Renal cortex interstitium (tissue), 11 donors: ENCODE measurements around the gene ITGB4. TPM values are rescaled to one million over a fixed set of nuclear protein-coding genes. Genes with fewer than 3 reads are reported as not detected.
"Not testable (repeated sequence)": the region's sequence is repeated elsewhere in the genome, so short reads cannot be mapped to it uniquely, and the experiment has no call there.

Source experiments
- DNase-seq, 11 donors: peaks; one replicate each; pipeline ENCODE4 v3.0.0-alpha.2; 2013; ENCODE audit warnings: low read depth in 9 of 11, low spot score in 4 of 11; ENCODE audit errors: extremely low read depth in 1 of 11
- polyA plus RNA-seq, 3 donors: library from polyadenylated mRNA; unstranded; fragments of 120-200 nt; gene quantifications; one replicate each; pipeline ENCODE4 v1.2.1, GENCODE V29; 2013; ENCODE audit not compliant: insufficient read length in 3 of 3

Gene ITGB4
- polyA plus RNA-seq, 3 donors = 9.9 to 14.7 (median 11.1) TPM

GRCh38 chr17:75777296-75777922, 56.1 kb downstream of the ITGB4 start:
- DNase-seq = no peak

- DNase-seq = not testable (repeated sequence)
Observed at GRCh38 chr17:75778066-75778860, 57.0 kb downstream of the ITGB4 start.

- no peak for DNase-seq
Observed at GRCh38 chr17:75778861-75779249, 57.6 kb downstream of the ITGB4 start.

GRCh38 chr17:75779250-75779986, 58.2 kb downstream of the ITGB4 start:
- DNase-seq = peak; percentile 97 to 100 (median 99)

GRCh38 chr17:75779987-75780889, 59.0 kb downstream of the ITGB4 start:
- DNase-seq = no peak

GRCh38 chr17:75783069-75783783, 62.0 kb downstream of the ITGB4 start:
- DNase-seq = peak in 1 of 11 donors; percentile 77

- no peak for DNase-seq
Observed at GRCh38 chr17:75783803-75784472, 62.7 kb downstream of the ITGB4 start.

GRCh38 chr17:75784473-75785015, 63.3 kb downstream of the ITGB4 start, which contains the start of gene UNK:
Gene UNK (plus strand): TSS chr17:75784806. CDS start chr17:75784881, 75 bp downstream.
- peak; percentile 96 to 99 (median 99) for DNase-seq

GRCh38 chr17:75785016-75785890, 64.0 kb downstream of the ITGB4 start:
- DNase-seq = peak in 9 of 11 donors; percentile 83 to 91 (median 89)

GRCh38 chr17:75791254-75791653, 70.0 kb downstream of the ITGB4 start:
- DNase-seq = no peak

GRCh38 chr17:75793460-75793859, 72.2 kb downstream of the ITGB4 start:
- no peak for DNase-seq

- no peak for DNase-seq
Observed at GRCh38 chr17:75795820-75796607, 74.8 kb downstream of the ITGB4 start.

GRCh38 chr17:75799402-75799801, 78.1 kb downstream of the ITGB4 start:
- DNase-seq = no peak

GRCh38 chr17:75803883-75804282, 82.6 kb downstream of the ITGB4 start:
- DNase-seq = no peak

- no peak for DNase-seq
Observed at GRCh38 chr17:75806822-75807500, 85.7 kb downstream of the ITGB4 start.
